Right ventricle myocardium inferior (tissue), 1 donor: Measurements from ENCODE around the gene FYN. TPM values are rescaled to one million over a fixed set of nuclear protein-coding genes. Genes with fewer than 3 reads are reported as not detected.

ENCODE experiments used
- ATAC-seq: fragments of 200-7000 bp; cut with Tn5 transposase; one replicate; pipeline ENCODE4 v1.9.1; 2020; ENCODE audit warnings: mild to moderate bottlenecking, moderate library complexity
- DNase-seq: peaks from one replicate; pipeline ENCODE4 v3.0.0; 2021; ENCODE audit errors: missing footprints
- intact Hi-C: fragments of 100-400 bp; cut with DNase I; formaldehyde crosslinking; loops from one replicate; pipeline ENCODE4 v1.11.0; 2022
- total RNA-seq: library from RNA; stranded (reverse); fragmentation: NEBNext Ultra II Directional; extraction: Animal tissue kit (Norgen Biotek cat#: 25700); gene quantifications from one replicate; pipeline ENCODE4 v1.2.1, GENCODE V29; 2021
- donor health status: DM: no; HTN: yes; CAD: no; lungs with severe emphysema.

FYN gene
- total RNA-seq, 1 donor from 2014 or later = 50.4 TPM

DNA sequence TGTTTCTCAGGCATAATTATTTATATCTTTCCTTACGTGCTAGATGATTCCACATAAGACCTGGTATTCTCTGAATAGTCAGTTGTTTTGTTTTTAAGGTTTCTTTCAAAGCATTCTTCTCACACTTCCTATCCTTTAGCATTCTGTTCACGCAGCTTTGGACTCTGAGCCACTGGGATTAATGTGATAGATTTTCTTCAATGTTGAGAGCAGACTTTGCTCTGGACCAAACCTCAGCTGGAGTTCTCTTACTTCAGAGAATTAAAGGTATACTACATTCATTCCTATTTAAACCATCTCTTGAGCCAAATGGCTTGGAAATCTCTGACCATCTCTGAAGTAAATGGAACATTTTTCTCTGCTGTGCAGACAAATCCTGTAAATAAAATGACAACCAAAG is 196.9 kb downstream of the FYN start:
- no peak for ATAC-seq

DNA sequence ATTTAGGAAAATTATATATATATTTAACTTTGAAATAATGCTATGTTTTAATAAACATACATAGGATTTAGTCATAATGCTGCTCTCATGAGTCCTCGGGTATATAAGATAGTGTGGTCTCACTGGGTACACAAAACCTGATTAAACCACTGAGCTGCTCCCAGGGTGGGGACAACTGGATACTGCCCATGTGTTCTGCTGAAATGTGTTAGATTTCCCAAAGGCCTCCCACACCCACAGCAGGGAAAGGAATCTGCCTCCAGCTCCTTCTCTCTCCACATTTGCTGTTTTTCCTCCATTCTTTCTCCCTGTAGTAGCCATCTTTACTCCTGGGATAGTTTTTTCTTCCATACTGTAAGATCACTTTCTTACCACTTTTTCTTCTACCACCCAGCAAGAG is 198.4 kb downstream of the FYN start:
- no peak for ATAC-seq
- intact Hi-C loops = no loop called here
- no peak for DNase-seq

More for the DNA sequence above, 196.9 kb downstream of the FYN start:
- DNase-seq = no peak
- intact Hi-C loops = no loop called here

DNA sequence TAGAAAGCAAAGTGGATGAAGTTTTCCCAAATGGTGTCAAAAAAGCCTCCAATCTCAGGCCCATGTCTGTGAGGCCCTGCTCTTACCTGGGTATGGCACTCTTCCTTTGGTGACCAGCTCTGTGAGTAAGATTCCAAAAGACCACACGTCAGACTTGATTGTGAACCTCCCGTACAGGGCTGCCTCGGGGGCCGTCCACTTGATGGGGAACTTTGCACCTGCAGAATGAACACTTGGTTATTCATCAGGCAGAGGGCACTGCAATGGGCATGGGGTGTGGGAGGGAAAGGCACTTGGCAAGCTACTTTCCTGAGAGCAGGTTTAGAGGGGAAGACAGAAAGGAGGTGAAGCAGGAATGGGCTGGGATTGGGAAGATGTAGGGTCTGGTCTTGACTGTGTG is 198.8 kb downstream of the FYN start:
- DNase-seq (no peak), ATAC-seq (no peak)
- intact Hi-C loops = no loop called here

DNA sequence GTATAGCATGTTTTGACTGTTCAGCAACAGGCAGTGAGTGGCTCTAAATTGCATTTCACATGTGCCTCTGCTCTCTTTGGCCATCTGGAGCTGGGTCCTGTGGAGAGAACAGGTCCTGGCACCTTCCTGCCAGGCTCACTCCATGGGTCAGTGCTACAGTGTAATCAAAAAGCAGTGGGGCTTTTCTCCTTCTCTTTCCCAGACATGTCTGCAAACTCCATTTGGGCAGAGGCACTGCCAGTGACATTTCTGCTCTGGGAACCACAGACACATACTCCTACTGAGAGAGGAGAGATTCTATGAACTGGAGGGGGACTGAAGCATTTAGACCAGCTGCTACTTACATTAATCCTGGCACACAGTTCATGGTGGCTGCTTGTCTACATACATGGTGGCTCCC is 199.3 kb downstream of the FYN start:
- no peak for DNase-seq
- no peak for ATAC-seq
- intact Hi-C loops = no loop called here

DNA sequence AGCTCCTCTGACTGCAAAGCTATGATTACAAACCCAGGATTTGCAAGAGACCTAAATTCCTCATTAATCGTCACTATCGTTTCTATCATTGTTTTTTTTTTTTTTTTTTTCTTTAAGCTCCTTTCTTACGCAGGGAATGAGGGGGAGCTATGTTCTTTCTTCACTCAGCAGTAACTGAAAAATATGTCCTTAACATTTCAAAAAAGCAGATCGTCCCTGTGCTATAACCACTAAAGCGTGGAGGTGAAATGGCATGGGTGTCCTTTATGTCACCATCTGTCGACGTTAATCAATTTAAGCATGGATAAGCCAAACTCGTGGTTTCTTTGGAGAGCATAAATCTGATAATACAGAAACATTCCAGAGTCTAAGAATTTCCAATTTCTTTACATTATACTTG is 199.7 kb downstream of the FYN start:
- intact Hi-C loops = no loop called here
- DNase-seq (no peak), ATAC-seq (no peak)

DNA sequence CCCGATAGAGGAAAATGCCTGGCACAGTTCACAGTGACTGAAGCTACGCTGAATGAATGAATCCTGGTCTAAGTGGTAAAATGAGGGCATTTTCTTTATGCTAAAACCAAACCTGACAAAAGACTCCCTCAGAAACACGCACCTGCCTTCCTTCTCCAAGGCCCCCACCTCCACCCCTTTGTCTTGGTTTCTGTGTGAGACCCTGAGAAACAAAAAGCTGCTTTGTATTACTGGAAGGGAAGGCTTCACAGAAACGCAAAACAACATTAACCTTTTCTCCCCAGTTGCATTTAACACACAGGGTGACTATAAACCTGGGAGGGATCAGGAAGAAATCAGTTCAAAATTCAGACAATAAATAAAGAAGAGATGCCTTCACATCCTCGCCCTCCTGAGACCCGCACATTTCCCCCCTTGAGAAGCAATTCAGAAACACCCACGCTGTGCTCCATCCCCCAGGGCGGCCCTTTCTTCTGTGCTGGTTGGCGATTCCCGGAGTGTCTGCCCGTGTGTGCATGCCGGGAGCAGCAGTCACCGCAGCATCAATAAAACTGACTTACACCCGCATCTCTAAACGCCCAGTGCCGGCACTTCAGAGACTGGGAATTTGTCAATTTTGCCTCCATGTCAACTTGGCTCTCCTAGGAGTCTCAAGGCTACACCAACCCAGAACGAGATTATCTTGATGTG is 200.3 kb downstream of the FYN start:
- DNase-seq (no peak), ATAC-seq (no peak)
- intact Hi-C loops = no loop called here

DNA sequence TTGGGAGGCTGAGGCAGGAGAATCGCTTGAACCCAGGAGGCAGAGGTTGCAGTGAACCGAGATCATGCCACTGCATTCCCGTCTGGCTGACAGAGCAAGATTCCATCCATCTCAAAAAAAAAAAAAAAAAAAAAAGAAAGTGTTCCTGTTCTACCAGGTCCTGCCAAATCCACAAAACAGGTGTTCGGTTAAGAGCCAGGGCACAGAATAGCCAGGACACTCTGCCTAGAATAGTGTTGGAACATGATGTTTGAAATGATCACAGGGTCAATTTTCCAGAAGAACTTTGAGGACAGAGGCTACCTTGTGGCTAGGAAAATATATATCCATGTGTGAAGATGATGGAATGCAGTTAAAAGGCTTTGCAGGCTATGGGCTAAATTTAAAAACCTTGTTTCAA is 203.9 kb downstream of the FYN start:
- DNase-seq (no peak), ATAC-seq (peak; percentile 1)
- intact Hi-C loops = no loop called here

DNA sequence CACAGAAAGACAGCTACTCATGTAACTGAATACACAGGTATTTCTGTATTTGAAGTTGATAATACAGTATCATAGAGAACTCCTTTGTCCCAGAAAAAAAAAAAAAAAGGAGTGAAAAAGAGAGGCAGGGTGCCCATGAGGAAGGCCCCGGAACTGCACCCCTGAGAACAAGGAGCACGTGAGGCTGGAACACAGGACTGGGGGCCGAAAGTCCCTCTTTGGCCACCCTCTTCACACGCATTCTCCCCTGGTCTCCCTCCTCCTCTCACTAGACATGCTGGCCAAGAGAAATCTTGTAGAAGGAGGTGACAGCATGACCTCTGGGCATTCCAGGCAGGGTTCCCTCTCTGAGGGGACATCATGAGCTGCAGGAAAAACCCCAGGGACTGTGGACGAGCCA is 204.8 kb downstream of the FYN start:
- DNase-seq (no peak), ATAC-seq (peak; percentile 42)
- intact Hi-C loops = no loop called here

DNA sequence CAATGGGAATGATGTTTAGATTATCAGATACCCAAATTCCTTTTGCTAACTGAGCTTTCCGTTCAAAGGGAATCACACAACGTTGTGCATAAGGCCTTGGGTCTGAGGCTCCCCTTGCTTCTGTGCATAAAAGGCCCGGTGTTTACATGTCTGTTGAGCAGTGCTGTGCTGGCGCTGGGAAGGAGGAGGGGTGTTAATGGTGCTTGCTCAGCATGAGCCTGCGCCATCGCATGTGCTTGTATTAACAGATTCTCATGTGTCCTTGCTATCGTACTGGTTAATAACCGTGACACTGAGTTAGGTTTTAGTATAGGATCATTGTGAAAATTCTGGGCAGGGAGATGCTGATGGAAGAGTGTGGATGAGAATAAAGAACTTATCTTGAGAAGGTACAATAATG is 205.3 kb downstream of the FYN start:
- no peak for ATAC-seq
- no peak for DNase-seq

DNA sequence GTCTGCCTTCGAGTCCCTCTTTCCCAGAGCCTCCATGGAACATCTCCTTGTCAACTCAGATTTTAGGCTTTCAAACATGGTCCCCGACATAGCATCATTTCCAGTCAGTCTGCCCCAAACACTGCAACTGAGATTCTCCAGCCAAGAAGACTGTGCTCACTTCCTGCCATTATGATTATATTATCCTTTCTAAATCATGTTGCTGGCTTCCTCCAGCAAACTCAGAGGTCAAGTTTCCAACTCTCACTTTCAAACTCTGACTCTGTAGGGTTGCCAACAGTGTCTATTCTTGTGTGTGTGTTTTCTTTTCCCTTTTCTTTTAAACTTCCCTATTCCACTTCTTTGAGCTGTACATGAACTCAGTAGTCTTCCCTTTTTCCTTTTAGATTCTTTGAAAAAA is 206.4 kb downstream of the FYN start:
- DNase-seq = no peak
- intact Hi-C loops = no loop called here
- no peak for ATAC-seq

More for the DNA sequence above, 205.3 kb downstream of the FYN start:
- intact Hi-C loops = no loop called here

DNA sequence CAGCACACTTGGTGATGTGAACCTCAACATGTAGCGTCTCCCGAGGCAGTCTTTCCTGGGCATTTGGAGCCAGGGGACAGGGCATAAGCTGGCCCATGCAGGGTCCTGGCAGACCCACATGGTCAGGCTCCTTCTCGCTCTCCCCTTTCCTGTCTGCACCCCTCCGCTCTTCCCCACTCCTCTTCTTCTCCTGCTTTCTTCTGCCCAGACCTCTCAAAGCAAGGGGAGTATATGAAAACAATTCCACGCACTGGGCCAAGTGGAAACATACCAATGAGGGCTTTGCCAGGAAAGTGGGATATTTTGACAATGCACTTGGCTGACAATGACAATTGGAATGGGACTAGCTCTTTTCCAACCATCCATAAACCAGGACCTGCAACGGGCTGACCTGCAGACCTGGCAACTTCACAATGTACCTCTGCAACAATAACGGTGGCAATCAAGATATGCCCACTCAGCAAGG is 208.7 kb downstream of the FYN start:
- DNase-seq (no peak), ATAC-seq (no peak)
- intact Hi-C loops = no loop called here

DNA sequence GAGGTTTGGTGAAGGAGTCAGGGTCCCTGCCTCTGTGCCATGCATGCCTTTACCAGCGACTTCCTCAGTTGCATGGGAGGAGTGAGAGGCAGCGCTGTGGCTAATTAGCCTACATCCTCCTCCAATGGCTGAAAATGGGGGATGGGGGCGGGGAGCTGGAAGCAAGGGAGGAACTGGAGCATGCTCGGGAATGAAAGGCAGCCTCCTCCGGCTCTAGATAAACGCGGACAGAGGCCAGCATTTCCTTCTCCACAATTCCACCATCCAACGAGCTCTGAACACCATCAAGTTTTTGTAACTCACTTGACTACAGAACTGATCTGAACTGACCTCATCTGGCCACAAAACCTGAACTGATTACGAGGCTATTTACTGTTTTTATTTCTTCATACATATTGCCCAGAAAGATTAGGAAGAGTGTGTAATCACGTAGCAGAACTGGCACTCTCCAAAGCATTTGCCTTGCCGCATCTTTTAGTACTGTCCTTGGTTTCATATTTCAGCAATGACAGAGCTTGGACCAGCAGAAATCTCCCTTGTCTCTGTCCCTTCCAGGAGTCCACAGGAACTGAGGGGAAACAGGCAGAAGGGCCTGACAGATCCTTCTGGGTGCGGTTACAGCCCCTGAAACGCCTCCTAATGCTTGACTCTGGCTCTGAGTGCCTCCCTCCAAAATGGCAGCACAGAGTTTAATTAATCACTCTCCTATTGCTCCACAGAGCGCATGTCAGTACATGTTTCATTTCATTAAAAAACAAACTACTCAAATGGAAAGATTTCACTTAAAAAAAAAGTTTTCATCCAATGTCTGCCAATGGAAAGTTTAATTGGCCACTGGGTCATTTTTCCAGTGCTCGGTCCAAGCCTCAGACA is 209.3 kb downstream of the FYN start:
- DNase-seq = peak; percentile 76

DNA sequence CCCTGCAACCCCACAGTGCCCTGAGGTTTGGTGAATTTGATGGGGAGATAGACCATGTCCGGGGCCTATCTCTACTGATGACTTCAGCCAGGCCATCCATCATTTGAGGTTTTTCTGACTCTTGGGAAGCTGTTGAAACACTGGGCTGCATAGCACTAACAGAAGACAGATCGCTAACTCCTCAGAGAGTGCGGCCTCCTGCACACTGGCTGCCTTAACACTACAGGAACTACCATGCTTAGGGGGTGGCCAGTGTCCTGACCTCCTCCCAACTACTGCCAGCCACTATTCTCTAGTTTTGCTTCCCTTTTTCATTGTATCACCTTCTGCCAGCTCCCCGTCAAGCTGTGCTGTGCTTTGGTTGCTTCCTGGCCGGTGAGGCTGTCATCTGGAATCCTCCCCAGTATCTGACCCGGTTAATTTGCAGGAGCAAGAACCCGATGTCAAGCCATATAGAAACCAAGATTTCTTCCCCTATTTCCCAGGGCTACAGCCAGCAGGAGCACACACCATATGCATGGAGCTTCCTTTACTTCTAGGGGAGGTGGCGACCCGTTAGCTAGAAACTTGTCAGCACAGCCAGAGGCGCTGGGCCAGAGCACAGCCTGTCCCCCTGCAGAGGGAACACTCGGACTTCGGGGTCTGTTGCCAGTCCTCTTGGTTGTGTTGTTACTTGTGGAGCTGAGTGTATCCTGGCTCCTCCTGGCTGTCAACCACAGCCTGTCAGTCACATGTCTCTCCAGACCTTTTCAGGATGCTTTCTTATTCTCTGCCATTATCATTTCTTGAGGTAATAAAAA is 210.3 kb downstream of the FYN start:
- peak; percentile 70 for ATAC-seq
- intact Hi-C loops = no loop called here
- DNase-seq = peak; percentile 79

More for the DNA sequence above, 209.3 kb downstream of the FYN start:
- intact Hi-C loops = no loop called here
- ATAC-seq = peak; percentile 65

DNA sequence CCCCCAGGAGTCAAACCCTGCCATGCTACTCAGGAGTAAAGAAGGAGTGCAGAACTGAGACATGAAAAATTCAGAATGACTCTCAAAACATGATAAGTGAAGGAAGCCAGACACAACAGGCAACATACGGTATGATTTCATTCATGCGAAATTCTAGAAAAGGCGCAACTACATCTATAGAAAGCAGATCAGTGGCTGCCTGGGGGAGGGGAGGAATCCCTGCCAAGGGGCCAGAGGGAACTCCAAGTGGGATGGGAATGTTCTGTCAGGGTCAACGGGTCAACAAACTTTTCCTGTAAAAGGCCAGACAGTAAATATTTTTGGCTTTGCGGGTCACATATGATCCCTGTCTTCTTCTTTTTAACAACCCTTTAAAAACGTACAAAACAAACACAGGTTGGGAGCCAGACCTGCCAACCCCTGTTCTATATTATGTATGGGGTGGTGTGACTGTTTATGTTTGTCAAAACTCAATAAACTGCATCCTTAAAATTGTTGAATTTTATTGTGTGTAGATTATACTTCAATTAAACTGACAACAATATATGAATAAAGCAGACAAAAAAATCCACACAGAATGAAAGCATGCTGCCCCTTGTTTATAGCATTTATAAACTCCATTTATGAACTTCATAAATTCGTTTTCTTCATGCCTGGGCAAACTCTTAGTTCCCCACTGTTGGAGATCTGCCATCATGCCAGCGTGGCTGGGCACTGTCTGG is 211.0 kb downstream of the FYN start:
- ATAC-seq = no peak
- DNase-seq = no peak
- intact Hi-C loops = no loop called here

DNA sequence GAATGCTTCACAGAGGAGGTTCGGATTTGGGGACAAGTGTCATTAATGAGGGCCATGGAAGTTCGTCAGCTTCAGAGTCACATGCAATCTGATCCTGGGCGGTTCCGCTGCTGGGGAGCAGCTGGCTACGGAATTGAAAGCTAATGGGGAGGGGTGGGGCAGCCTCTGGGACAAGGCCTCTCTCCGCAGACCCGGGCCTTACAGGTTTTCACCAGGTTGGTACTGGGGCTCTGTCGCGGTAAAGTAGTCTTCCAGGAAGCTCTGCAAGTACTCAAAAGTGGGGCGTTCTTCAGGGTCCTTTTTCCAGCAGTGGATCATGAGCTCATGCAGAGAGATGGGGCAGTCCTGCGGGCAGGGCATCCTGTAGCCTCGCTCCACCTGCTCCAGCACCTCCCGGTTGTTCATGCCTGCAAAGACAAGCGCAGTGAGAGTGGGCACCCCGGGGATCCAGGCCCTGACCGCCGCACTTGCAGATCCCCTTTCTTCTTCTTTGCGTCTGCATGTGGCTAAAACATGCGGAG is 211.7 kb downstream of the FYN start:
- DNase-seq (no peak), ATAC-seq (no peak)

DNA sequence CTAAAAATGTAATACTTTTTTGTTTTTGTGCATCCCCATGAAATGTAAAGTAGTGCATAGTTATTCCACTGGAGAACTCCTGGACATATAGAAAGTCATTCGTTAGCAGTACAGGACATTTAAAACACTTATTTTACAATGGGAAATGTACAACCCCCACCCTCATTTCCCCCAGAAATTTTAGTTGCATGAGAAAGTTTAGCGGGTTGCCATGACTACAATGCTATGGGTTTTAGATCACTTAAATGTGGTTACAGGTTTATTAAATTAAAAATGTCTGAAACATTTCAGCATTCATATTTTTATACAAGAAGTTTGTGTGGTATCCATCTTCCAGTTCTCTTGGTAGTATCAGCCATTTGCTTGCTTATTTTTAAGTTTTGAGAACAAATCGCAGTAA is 212.7 kb downstream of the FYN start:
- no peak for DNase-seq
- ATAC-seq = no peak
- intact Hi-C loops = no loop called here

More for the DNA sequence above, 211.7 kb downstream of the FYN start:
- intact Hi-C loops = no loop called here

DNA sequence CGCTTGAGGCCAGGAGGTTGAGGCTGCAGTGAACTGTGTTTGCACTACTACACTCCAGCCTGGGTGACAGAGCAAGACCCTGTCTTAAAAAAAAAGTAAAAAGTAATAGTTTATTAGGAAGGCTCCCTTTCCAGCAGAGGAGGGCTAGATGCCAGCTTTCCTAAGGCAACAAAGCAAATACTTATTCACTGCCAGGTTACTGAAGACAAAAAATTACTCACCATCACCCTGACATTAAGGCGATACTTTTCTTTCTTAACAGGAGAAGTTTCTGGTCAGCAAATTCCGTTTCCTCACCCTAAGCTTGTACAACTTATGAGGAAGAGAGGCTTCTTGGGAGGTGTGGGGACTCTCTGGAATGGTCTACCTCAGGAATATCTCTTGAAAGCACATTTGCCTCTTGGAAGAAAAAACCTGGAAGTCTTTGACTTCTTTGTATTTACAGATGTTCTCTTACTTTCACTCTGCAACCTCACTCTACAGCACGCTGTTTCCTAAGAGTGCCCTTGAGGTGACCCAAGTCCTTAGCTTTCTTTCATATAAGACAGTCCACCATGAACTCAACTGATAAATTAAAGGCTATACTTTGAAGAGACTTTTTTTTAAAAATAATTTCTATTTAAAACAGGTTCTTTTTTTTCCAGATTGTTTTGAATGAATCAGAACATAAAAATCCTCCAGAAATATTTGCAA is 214.6 kb downstream of the FYN start:
- DNase-seq = no peak
- intact Hi-C loops = no loop called here
- no peak for ATAC-seq

DNA sequence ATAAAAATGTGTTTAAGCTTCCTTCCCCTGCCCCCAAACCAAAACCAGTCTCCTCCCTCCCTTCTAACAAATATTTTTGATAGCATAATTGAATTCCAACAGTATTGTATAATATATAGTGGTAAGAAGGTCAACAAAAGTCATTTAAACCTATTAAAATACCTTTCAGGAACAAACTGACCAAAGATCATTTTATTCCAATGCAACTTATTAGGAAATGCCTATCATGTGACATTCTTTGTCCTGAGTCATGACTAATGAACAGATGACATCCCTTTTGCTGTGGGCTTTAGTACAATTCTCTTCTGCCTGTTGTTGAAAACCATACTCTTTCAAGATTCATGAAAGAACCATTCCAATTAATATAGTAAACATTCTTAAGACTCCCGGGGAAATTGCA is 216.1 kb downstream of the FYN start:
- DNase-seq = no peak
- intact Hi-C loops = no loop called here
- ATAC-seq = no peak
